HG03159 (cell line): ENCODE measurements around the gene SLA2.
"Not testable (repeated sequence)": the region's sequence is repeated elsewhere in the genome, so short reads cannot be mapped to it uniquely, and the experiment has no call there.

Experiments used
- ATAC-seq: cut with Tn5 transposase; IDR thresholded peaks from one replicate; pipeline ENCODE4 v1.9.1; 2021; ENCODE audit warnings: mild to moderate bottlenecking, moderate library complexity; ENCODE audit not compliant: unreplicated experiment

SLA2 gene

DNA sequence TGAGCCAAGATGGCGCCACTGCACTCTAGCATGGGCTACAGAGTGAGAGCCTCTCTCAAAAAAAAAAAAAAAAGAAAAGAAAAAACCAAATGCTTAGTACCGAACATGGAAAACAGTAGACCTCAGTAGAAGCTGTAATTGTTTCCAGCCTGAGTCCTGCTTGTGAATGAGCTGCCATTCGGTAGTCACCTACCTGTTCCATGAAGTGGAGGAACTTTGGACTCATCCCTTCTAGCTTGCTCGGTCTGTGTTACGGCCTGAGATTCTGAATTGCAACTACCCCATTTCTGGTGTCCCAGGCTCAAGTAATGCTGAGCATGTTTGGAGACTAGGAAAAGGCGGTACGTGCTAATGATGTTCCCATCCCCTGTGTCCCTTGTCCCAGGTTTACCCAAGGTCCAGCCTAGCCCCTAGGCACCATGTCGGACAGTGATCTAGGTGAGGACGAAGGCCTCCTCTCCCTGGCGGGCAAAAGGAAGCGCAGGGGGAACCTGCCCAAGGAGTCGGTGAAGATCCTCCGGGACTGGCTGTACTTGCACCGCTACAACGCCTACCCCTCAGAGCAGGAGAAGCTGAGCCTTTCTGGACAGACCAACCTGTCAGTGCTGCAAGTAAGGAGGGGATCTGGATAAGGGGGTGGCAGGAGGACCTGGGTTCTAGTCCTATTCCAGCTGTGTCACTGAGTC lies 67.5 kb downstream of the SLA2 start:
- ATAC-seq: no peak

- ATAC-seq: no peak
Measured at GRCh38 chr20:36576081-36576445, 69.9 kb downstream of the SLA2 start.

- no peak for ATAC-seq
Measured at GRCh38 chr20:36574366-36575135, 71.4 kb downstream of the SLA2 start.

GRCh38 chr20:36573798-36574365 lies 72.1 kb downstream of the SLA2 start:
- ATAC-seq: no peak

DNA sequence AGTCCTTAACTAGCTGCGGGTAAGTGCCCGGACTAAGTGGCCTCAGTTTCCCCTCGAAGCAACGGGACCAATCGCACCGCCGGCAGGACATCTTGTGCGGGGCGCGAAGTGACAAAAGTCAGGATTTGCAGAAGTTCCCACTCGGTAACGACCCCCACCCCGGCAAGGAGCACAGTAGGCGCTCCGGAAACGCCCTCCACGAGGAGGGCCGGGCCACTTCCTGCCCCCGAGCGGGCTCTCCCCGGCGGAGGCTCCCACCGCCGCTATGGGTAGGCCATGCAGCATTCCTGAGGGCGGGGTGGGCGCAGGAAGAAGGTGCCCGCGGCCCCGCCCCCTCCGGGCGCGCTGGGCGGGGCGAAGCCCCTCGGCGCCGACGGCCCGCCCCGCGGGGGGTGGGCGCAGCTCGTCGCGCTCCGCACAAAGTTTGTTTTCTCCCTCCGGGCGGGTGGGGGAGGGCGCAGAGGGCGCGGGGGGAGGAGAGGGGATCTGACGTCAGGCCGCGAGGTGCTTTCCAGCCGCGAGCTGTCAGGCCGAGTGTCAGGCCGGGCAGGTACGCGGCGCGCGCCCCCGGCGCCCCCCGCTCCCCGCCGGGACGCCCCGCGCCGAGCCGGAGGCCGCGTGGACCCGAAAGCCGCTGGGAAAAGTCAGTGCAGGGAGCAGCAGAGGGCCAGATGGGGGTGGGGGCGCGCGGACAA lies 72.7 kb downstream of the SLA2 start, which contains the start of gene TGIF2:
Gene TGIF2, plus strand, starts transcription at position 495 of the 695 bp plus-strand sequence. CDS start 5,178 bp downstream, outside the sequence.
- peak; percentile 58 for ATAC-seq

GRCh38 chr20:36572701-36573102 lies 73.3 kb downstream of the SLA2 start:
- ATAC-seq: peak; percentile 26

- no peak for ATAC-seq
Measured at GRCh38 chr20:36571564-36572504, 74.2 kb downstream of the SLA2 start.

- no peak for ATAC-seq
Measured at GRCh38 chr20:36569847-36570429, 76.1 kb downstream of the SLA2 start.

- ATAC-seq: no peak
Measured at GRCh38 chr20:36565520-36565919, 80.5 kb downstream of the SLA2 start.

- ATAC-seq: not testable (repeated sequence)
Measured at GRCh38 chr20:36564726-36565121, 81.3 kb downstream of the SLA2 start.

DNA sequence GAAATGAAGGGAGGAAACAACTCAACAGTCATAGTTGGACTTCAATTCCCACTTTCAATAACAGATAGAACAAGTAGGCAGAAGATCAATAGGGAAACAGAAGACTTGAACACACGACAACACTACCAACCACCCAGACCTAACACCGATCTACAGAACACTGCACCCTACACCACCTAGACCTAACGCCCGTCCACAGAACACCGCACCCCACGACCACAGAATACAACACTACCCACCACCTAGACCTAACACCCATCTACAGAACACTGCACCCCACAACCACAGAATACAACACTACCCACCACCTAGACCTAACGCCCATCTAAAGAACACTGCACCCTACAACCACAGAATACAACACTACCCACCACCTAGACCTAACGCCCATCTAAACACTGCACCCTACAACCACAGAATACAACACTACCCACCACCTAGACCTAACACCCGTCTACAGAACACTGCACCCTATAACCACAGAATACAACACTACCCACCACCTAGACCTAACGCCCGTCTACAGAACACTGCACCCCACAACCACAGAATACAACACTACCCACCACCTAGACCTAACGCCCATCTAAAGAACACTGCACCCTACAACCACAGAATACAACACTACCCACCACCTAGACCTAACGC lies 81.8 kb downstream of the SLA2 start:
- not testable (repeated sequence) for ATAC-seq

DNA sequence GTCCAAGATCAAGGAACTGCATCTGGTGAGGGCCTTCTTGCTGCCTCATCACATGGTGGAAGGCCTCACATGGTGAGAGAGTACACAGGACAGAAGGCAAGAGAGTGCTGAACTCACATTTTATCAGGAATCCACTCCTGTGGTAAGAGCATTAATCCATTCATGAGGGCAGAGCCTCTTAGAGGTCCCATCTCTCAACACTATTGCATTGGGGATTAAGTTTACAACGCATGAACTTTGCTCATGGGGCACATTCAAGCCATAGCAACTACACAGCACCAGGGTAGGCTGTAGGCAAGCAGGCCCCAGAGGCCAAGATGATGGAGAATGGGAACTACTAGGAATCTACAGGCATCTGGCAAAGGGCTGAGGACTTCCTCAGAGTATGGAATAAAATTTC lies 82.6 kb downstream of the SLA2 start:
- ATAC-seq: no peak

GRCh38 chr20:36562724-36563123 lies 83.3 kb downstream of the SLA2 start:
- ATAC-seq: no peak
